Stomach (tissue), 4 donors: ENCODE data around the gene CCDC183.

ENCODE experiments used
- CTCF ChIP-seq, 7 experiments: fragments of 450-650 bp in 4 of 7; fragments of 200-600 bp in 3 of 7; sonication (generic) in 3 of 7; IDR thresholded peaks; one replicate each; pipeline ENCODE4 v1.5.1; 2016 to 2019; ENCODE audit warnings: antibody characterized with exemption in 7 of 7, control low read depth in 2 of 7, mild to moderate bottlenecking in 1 of 7
- EP300 ChIP-seq: sonication (generic); formaldehyde crosslinking; IDR thresholded peaks from one replicate; pipeline ENCODE4 v1.6.1; 2017; ENCODE audit warnings: antibody characterized with exemption
- POLR2A ChIP-seq, 4 donors: fragments of 450-650 bp; IDR thresholded peaks; one replicate each; pipeline ENCODE4 v1.6.1; 2016; ENCODE audit warnings: antibody characterized with exemption in 4 of 4, control low read depth in 2 of 4, mild to moderate bottlenecking in 1 of 4, moderate library complexity in 1 of 4
- POLR2AphosphoS5 ChIP-seq, 3 donors: sonication (generic); formaldehyde crosslinking; IDR thresholded peaks; one replicate each; pipeline ENCODE4 v1.6.1; 2016; ENCODE audit warnings: antibody characterized with exemption in 3 of 3

DNA sequence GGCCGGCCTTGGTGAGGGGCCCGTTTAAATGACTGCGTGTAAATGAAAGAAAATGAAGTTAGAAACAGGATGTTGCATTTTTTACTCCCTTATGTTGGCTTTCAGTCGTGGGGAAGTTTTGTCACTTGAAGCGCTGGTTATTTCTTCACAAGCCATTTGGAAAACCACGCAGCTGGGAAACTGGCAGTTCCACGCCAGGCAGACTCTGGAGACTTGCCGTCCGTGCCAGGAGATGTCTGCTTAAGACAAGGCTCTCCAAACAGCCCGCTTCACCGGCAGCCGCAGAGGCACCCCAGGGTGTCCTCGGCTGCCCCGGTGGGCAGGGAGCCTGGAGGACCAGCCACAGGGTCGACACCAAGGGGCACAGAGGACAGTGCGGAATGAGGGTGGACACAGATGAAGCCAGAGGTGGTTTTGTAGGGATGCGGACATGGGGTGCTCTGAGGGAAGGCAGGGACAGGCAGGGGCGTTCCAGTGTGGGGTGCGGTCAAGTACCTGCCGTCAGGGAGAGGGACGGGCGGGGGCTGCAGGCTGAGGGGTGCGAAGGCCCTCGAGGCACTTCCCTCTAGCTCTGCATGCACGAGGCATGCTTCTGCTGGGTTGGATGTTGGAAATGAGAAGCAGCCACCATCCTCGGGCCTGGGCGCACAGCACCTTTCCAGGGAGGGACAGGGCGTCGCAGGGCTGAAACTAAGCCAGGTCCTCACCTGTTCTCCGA lies 35.0 kb downstream of the CCDC183 start:
- TF ChIP-seq CTCF (IDR thresholded peaks at IDR 0.05), result no peak
- TF ChIP-seq POLR2AphosphoS5 (IDR thresholded peaks at IDR 0.05), result no peak
- no peak for TF ChIP-seq POLR2A (IDR thresholded peaks at IDR 0.05)
- TF ChIP-seq EP300, result no peak
